HFFc6 (cell line): ENCODE data around the gene SUGCT. TPM values are rescaled to one million over a fixed set of nuclear protein-coding genes. Genes with fewer than 3 reads are reported as not detected.

Source experiments
- DNase-seq: peaks from one replicate; pipeline ENCODE4 v3.0.0-alpha.2; 2018
- H3K27ac Mint-ChIP-seq: 2 replicates; pipeline ENCODE4 v1.8.0; 2020; ENCODE audit warnings: mild to moderate bottlenecking, mixed read lengths
- H3K27me3 Mint-ChIP-seq: 2 replicates; pipeline ENCODE4 v1.8.0; 2021; ENCODE audit warnings: mild to moderate bottlenecking, moderate library complexity, mixed read lengths; ENCODE audit not compliant: insufficient read depth
- H3K36me3 Mint-ChIP-seq: 2 replicates; pipeline ENCODE4 v1.8.0; 2021; ENCODE audit warnings: low read depth, mixed read lengths
- H3K4me1 Mint-ChIP-seq: 2 replicates; pipeline ENCODE4 v1.8.0; 2020; ENCODE audit warnings: low read depth, mixed read lengths
- H3K4me3 Mint-ChIP-seq: 2 replicates; pipeline ENCODE4 v1.8.0; 2020; ENCODE audit warnings: mild to moderate bottlenecking, moderate library complexity, mixed read lengths
- H3K9me3 Mint-ChIP-seq: 2 replicates; pipeline ENCODE4 v1.8.0; 2020; ENCODE audit warnings: mild to moderate bottlenecking, mixed read lengths
- total RNA-seq, 6 experiments: library from RNA; stranded (reverse); fragmentation: NEBNext Ultra II Directional; extraction: Animal tissue kit (Norgen Biotek cat#: 25700); gene quantifications; 2 replicates in 1 of 6; 3 replicates in 5 of 6; pipeline ENCODE4 v1.2.3, GENCODE V29; 2021
- TF ChIP-seq, protein P1 (sequence below): fragments of 200-600 bp; sonication (generic); IDR thresholded peaks from 2 replicates; pipeline ENCODE4 v1.5.0; 2021; ENCODE audit warnings: antibody characterized with exemption, mild to moderate bottlenecking

SUGCT gene
- total RNA-seq, 6 experiments from 2014 or later = 12.9 to 20.1 (median 17.1) TPM

DNA sequence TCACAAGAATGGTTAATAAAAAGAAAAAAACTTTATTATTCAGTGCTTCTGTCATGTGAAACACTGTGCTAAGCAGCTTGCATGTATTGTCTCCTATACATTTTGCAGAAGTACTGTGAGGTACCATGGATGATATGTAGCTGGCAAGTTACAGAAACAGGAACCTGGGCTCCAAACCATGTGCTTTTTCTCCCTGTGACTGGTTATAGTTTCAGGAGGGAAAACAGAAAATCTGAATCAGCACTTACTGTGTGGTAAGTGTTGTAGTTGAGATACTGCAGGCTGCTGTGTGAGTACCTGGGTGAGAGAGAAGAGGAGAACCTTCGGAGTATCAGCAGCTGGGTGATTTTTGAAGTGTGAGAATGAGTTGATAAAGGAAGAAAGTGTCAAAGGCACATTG, 285.0 kb downstream of the SUGCT start:
- DNase-seq = no peak
- TF ChIP-seq, protein P1, sequence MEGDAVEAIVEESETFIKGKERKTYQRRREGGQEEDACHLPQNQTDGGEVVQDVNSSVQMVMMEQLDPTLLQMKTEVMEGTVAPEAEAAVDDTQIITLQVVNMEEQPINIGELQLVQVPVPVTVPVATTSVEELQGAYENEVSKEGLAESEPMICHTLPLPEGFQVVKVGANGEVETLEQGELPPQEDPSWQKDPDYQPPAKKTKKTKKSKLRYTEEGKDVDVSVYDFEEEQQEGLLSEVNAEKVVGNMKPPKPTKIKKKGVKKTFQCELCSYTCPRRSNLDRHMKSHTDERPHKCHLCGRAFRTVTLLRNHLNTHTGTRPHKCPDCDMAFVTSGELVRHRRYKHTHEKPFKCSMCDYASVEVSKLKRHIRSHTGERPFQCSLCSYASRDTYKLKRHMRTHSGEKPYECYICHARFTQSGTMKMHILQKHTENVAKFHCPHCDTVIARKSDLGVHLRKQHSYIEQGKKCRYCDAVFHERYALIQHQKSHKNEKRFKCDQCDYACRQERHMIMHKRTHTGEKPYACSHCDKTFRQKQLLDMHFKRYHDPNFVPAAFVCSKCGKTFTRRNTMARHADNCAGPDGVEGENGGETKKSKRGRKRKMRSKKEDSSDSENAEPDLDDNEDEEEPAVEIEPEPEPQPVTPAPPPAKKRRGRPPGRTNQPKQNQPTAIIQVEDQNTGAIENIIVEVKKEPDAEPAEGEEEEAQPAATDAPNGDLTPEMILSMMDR = no peak
- H3K27me3 Mint-ChIP-seq = no peaks in the 10 kb centered on the region
- 0 out of 2 replicates have a peak, but pooled peaks cover 5% of the 10 kb centered on the region for H3K4me1 Mint-ChIP-seq
- H3K4me3 Mint-ChIP-seq = no peak overlapping the region
- no peaks in the 10 kb centered on the region for H3K9me3 Mint-ChIP-seq
- H3K36me3 Mint-ChIP-seq = no peaks in the 10 kb centered on the region
- no peak overlapping the region for H3K27ac Mint-ChIP-seq

DNA sequence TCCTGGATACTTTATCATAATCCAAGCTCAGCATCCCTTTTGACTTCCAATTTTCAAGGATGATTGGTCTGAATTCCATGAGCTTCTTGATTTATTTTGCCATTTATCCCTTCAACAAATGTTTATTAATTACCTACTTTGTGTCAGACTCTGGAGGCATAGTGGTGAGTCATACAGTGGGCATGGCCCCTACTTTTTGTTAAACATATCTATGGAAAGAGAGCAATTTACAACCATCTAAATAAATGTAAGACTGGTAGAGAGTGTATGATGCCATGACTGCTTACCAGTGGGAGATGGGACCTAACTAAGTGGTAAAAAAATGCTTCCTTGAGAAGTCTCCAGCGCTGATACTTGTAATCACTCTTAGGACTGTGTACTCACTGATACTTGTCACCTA, 286.6 kb downstream of the SUGCT start:
- H3K27me3 Mint-ChIP-seq = no peaks in the 10 kb centered on the region
- DNase-seq = no peak
- no peak overlapping the region for H3K4me3 Mint-ChIP-seq
- no peak overlapping the region for H3K27ac Mint-ChIP-seq
- 0 out of 2 replicates have a peak, but pooled peaks cover 5% of the 10 kb centered on the region for H3K4me1 Mint-ChIP-seq
- no peaks in the 10 kb centered on the region for H3K9me3 Mint-ChIP-seq
- TF ChIP-seq, protein P1 = no peak
- H3K36me3 Mint-ChIP-seq = no peaks in the 10 kb centered on the region

DNA sequence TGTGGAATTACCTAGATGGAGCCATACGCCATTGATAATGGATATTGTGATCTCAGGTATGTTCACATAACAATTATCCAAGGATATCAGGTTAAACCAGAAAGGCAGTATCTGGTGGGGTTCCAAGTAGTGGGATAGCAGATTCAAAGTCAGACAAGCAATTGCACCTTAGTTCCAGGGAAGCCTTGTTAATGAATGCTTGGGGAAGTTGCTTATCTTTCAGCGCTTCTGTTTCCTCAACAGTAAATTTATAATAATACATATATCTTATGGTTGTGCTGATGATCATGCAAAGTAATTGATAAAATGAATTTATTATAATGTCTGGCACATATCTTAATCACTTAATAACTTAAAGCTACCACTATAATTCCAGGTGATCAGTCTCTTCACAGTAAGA, 290.9 kb downstream of the SUGCT start:
- no peak for DNase-seq
- H3K4me3 Mint-ChIP-seq = no peak overlapping the region
- H3K9me3 Mint-ChIP-seq = no peaks in the 10 kb centered on the region
- H3K27ac Mint-ChIP-seq = no peak overlapping the region
- peaks cover 9% of the 10 kb centered on the region for H3K4me1 Mint-ChIP-seq
- H3K27me3 Mint-ChIP-seq = no peaks in the 10 kb centered on the region
- TF ChIP-seq, protein P1 = no peak
- H3K36me3 Mint-ChIP-seq = no peaks in the 10 kb centered on the region

GRCh38 chr7:40428421-40428820, 293.6 kb downstream of the SUGCT start:
- no peak overlapping the region for H3K27ac Mint-ChIP-seq
- DNase-seq = no peak
- H3K4me1 Mint-ChIP-seq = peaks cover 11% of the 10 kb centered on the region
- TF ChIP-seq, protein P1 = no peak
- no peaks in the 10 kb centered on the region for H3K27me3 Mint-ChIP-seq
- H3K4me3 Mint-ChIP-seq = no peak overlapping the region
- H3K36me3 Mint-ChIP-seq = peaks cover 15% of the 10 kb centered on the region
- peaks cover 13% of the 10 kb centered on the region for H3K9me3 Mint-ChIP-seq

- no peak overlapping the region for H3K4me3 Mint-ChIP-seq
- H3K27me3 Mint-ChIP-seq = no peaks in the 10 kb centered on the region
- TF ChIP-seq, protein P1 = no peak
- H3K4me1 Mint-ChIP-seq = peaks cover 24% of the 10 kb centered on the region
- DNase-seq = no peak
- H3K36me3 Mint-ChIP-seq = peaks cover 15% of the 10 kb centered on the region
- no peak overlapping the region for H3K27ac Mint-ChIP-seq
- H3K9me3 Mint-ChIP-seq = peaks cover 13% of the 10 kb centered on the region
These were observed 295.0 kb downstream of the SUGCT start for GRCh38 chr7:40429826-40430225.

DNA sequence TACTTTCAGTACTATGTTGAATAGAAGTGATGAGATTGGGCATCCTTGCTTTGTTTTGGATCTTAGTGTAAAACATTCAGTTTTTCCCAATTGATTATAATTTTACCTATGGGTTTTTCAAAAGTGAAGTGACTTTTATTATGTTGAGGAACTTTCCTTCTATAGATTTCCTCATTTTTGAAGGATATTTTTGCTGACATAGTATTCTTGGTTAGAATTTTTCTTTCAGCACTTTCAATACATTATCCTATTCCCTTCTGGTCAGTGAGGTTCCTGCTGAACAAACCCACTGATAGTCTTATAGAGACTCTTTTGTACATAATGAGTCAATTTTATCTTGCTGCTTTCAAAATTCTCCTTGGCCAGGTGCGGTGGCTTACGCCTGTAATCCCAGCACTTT, 297.2 kb downstream of the SUGCT start:
- Mint-ChIP-seq H3K27me3 (no peaks in the 10 kb centered on the region), H3K27ac (no peak overlapping the region), H3K4me1 (peaks cover 34% of the 10 kb centered on the region), H3K4me3 (no peak overlapping the region), H3K36me3 (peaks cover 15% of the 10 kb centered on the region), H3K9me3 (peaks cover 13% of the 10 kb centered on the region)
- DNase-seq = no peak
- TF ChIP-seq, protein P1 = no peak
